ENCODE results near the gene KRTAP3-2. TPM values are rescaled to one million over a fixed set of nuclear protein-coding genes. Genes with fewer than 3 reads are reported as not detected.

The KRTAP3-2 gene
- total RNA-seq, 1 experiment from 2014 or later = not detected

- H3K23me2 ChIP-seq (ENCODE audit: insufficient read length, low read depth, low read length, poor library complexity, severe bottlenecking) = no peaks in the 10 kb centered on the region
- H2BK20ac ChIP-seq (ENCODE audit: low read depth, low read length, poor library complexity, severe bottlenecking) = no peak overlapping the region
- no peak for DNase-seq
- H3K4me1 Mint-ChIP-seq = peaks cover 0 to 11% of the 10 kb centered on the region in 2 experiments; a peak in 3 of 4 replicates
- H2BK12ac ChIP-seq (ENCODE audit: insufficient read length, low read depth, low read length) = no peak overlapping the region
- H4K5ac ChIP-seq (ENCODE audit: insufficient read length, low read depth, low read length) = no peak overlapping the region
- TF ChIP-seq, protein P1, sequence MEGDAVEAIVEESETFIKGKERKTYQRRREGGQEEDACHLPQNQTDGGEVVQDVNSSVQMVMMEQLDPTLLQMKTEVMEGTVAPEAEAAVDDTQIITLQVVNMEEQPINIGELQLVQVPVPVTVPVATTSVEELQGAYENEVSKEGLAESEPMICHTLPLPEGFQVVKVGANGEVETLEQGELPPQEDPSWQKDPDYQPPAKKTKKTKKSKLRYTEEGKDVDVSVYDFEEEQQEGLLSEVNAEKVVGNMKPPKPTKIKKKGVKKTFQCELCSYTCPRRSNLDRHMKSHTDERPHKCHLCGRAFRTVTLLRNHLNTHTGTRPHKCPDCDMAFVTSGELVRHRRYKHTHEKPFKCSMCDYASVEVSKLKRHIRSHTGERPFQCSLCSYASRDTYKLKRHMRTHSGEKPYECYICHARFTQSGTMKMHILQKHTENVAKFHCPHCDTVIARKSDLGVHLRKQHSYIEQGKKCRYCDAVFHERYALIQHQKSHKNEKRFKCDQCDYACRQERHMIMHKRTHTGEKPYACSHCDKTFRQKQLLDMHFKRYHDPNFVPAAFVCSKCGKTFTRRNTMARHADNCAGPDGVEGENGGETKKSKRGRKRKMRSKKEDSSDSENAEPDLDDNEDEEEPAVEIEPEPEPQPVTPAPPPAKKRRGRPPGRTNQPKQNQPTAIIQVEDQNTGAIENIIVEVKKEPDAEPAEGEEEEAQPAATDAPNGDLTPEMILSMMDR (conservative IDR thresholded peaks at IDR 0.05) = no peak
- H3K18ac ChIP-seq (ENCODE audit: insufficient read length, low read depth, low read length) = no peak overlapping the region
- no peak overlapping the region for H3K4me2 ChIP-seq (ENCODE audit: insufficient read depth, insufficient read length, low read length)
- no peaks in the 10 kb centered on the region for H3K27me3 ChIP-seq (ENCODE audit: insufficient read depth, low read length)
- no peak overlapping the region for H3K27ac Mint-ChIP-seq
- H3K4ac ChIP-seq (ENCODE audit: low read depth, low read length) = no peak overlapping the region
- no peak overlapping the region for H3K23ac ChIP-seq (ENCODE audit: insufficient read length, low read depth, low read length)
- H3K9ac ChIP-seq (ENCODE audit: extremely low read depth, insufficient read length, low read length) = no peak overlapping the region
- H4K8ac ChIP-seq (replicated peaks; ENCODE audit: insufficient read length, low read depth, low read length) = no peak overlapping the region
- H4K91ac ChIP-seq (ENCODE audit: insufficient read length, low read depth, low read length) = no peak overlapping the region
- no peak overlapping the region for H3K4me3 Mint-ChIP-seq
- no peak overlapping the region for H2AK5ac ChIP-seq (ENCODE audit: insufficient read length, low read length)
- no peaks in the 10 kb centered on the region for H3K79me1 ChIP-seq (ENCODE audit: insufficient read depth, low read depth, low read length, poor library complexity, severe bottlenecking)
- no peaks in the 10 kb centered on the region; the same call in 1 of the 2 replicates for H3K27me3 Mint-ChIP-seq (ENCODE audit: low read depth)
- H2AFZ ChIP-seq (ENCODE audit: low read length) = no peak overlapping the region
- WGBS (ENCODE audit: extremely low coverage, insufficient read length, low lambda C conversion rate) = no CpG with 5 or more reads among the region's 10 CpGs
- H3K36me3 Mint-ChIP-seq (ENCODE audit: insufficient read depth in 1 of 3, low read depth in 3 of 3) = no peaks in the 10 kb centered on the region
- H3T11ph ChIP-seq (ENCODE audit: low read length) = no peak overlapping the region
- no peaks in the 10 kb centered on the region for H3K9me3 ChIP-seq (ENCODE audit: control insufficient read depth, low read depth, low read length)
- no peak overlapping the region for H2BK15ac ChIP-seq (ENCODE audit: low read depth, low read length)
- H3K27ac ChIP-seq (ENCODE audit: insufficient read length, low read depth, low read length) = no peak overlapping the region
- H2BK5ac ChIP-seq (ENCODE audit: insufficient read length, low read length) = no peak overlapping the region
- H3K79me2 ChIP-seq (ENCODE audit: insufficient read depth, low read length) = no peaks in the 10 kb centered on the region
- no peaks in the 10 kb centered on the region for H3K9me3 Mint-ChIP-seq
- no peaks in the 10 kb centered on the region for H4K20me1 ChIP-seq (ENCODE audit: control insufficient read depth, insufficient read depth, insufficient read length)
- no peaks in the 10 kb centered on the region for H3K4me1 ChIP-seq (ENCODE audit: insufficient read depth, low read length)
- no peak overlapping the region for H2BK120ac ChIP-seq (ENCODE audit: low read depth, low read length, poor library complexity, severe bottlenecking)
- no peak overlapping the region for H3K14ac ChIP-seq (ENCODE audit: insufficient read depth, low read length)
- H3K56ac ChIP-seq (ENCODE audit: insufficient read length, low read depth, low read length) = no peak overlapping the region
Observed at GRCh38 chr17:40949418-40949817, 50.3 kb downstream of the KRTAP3-2 start.

Other genes with a start within 250 kb of the KRTAP3-2 start
- gene KRT25, start 244.6 kb downstream of the KRTAP3-2 start, total RNA-seq (2021) = not detected in 2 replicates
- gene KRT26, start 227.7 kb downstream of the KRTAP3-2 start, total RNA-seq (2021) = not detected in 2 replicates
- gene KRT27, start 217.4 kb downstream of the KRTAP3-2 start, total RNA-seq (2021) = not detected in 2 replicates
- gene KRT28, start 199.9 kb downstream of the KRTAP3-2 start, total RNA-seq (2021) = not detected in 2 replicates
- 24.0 and 28.4 TPM in 2 replicates for gene KRT10, start 177.3 kb downstream of the KRTAP3-2 start, total RNA-seq (2021)
- gene KRT12, start 132.7 kb downstream of the KRTAP3-2 start, total RNA-seq (2021) = not detected in 2 replicates
- not detected in 2 replicates for gene KRT20, start 114.7 kb downstream of the KRTAP3-2 start, total RNA-seq (2021)
- gene KRT23, start 62.3 kb downstream of the KRTAP3-2 start, total RNA-seq (2021) = not detected in 2 replicates
- not detected in 2 replicates for gene KRT39, start 33.0 kb downstream of the KRTAP3-2 start, total RNA-seq (2021)
- not detected in 2 replicates for gene KRT40, start 15.6 kb downstream of the KRTAP3-2 start, total RNA-seq (2021)
- not detected in 2 replicates for gene KRTAP3-3, start 5.7 kb downstream of the KRTAP3-2 start, total RNA-seq (2021)
- not detected in 2 replicates for gene KRTAP3-1, start 9.2 kb upstream of the KRTAP3-2 start, total RNA-seq (2021)
- gene KRTAP1-5, start 27.3 kb upstream of the KRTAP3-2 start, total RNA-seq (2021) = not detected in 2 replicates
- not detected in 2 replicates for gene KRTAP1-4, start 30.3 kb upstream of the KRTAP3-2 start, total RNA-seq (2021)
- not detected in 2 replicates for gene KRTAP1-3, start 35.0 kb upstream of the KRTAP3-2 start, total RNA-seq (2021)
- gene KRTAP1-1, start 41.5 kb upstream of the KRTAP3-2 start, total RNA-seq (2021) = not detected in 2 replicates
- gene KRTAP2-1, start 47.4 kb upstream of the KRTAP3-2 start, total RNA-seq (2021) = not detected in 2 replicates
- not detected in 2 replicates for gene KRTAP2-2, start 55.3 kb upstream of the KRTAP3-2 start, total RNA-seq (2021)
- gene KRTAP2-3, start 60.2 kb upstream of the KRTAP3-2 start, total RNA-seq (2021) = not detected in 2 replicates
- gene KRTAP2-4, start 66.0 kb upstream of the KRTAP3-2 start, total RNA-seq (2021) = not detected in 2 replicates
- gene KRTAP4-7, start 84.2 kb upstream of the KRTAP3-2 start, total RNA-seq (2021) = not detected in 2 replicates
- not detected in 2 replicates for gene KRTAP4-8, start 98.2 kb upstream of the KRTAP3-2 start, total RNA-seq (2021)
- not detected in 2 replicates for gene KRTAP4-16, start 102.3 kb upstream of the KRTAP3-2 start, total RNA-seq (2021)
- gene KRTAP4-9, start 105.5 kb upstream of the KRTAP3-2 start, total RNA-seq (2021) = not detected in 2 replicates
- gene KRTAP4-11, start 118.5 kb upstream of the KRTAP3-2 start, total RNA-seq (2021) = not detected in 2 replicates
- not detected in 2 replicates for gene KRTAP4-12, start 124.3 kb upstream of the KRTAP3-2 start, total RNA-seq (2021)
- not detected in 2 replicates for gene KRTAP4-6, start 140.6 kb upstream of the KRTAP3-2 start, total RNA-seq (2021)
- not detected in 2 replicates for gene KRTAP4-5, start 149.9 kb upstream of the KRTAP3-2 start, total RNA-seq (2021)
- not detected in 2 replicates for gene KRTAP4-4, start 160.8 kb upstream of the KRTAP3-2 start, total RNA-seq (2021)
- not detected in 2 replicates for gene KRTAP4-3, start 168.3 kb upstream of the KRTAP3-2 start, total RNA-seq (2021)
- not detected in 2 replicates for gene KRTAP4-2, start 178.3 kb upstream of the KRTAP3-2 start, total RNA-seq (2021)
- not detected in 2 replicates for gene KRTAP4-1, start 185.0 kb upstream of the KRTAP3-2 start, total RNA-seq (2021)
- gene KRTAP9-1, start 190.0 kb upstream of the KRTAP3-2 start, total RNA-seq (2021) = not detected in 2 replicates
- not detected in 2 replicates for gene KRTAP9-2, start 226.7 kb upstream of the KRTAP3-2 start, total RNA-seq (2021)
- gene KRTAP9-3, start 232.5 kb upstream of the KRTAP3-2 start, total RNA-seq (2021) = not detected in 2 replicates
- not detected in 2 replicates for gene KRTAP9-8, start 238.1 kb upstream of the KRTAP3-2 start, total RNA-seq (2021)
- not detected in 2 replicates for gene KRTAP9-4, start 249.8 kb upstream of the KRTAP3-2 start, total RNA-seq (2021)